Small intestine (tissue), 7 donors: ENCODE measurements around the gene AKNAD1. TPM values are rescaled to one million over a fixed set of nuclear protein-coding genes. Genes with fewer than 3 reads are reported as not detected.
"Not testable (repeated sequence)": the region's sequence is repeated elsewhere in the genome, so short reads cannot be mapped to it uniquely, and the experiment has no call there.

ENCODE experiments used
- DNase-seq, 2 donors: peaks; one replicate each; pipeline versions ENCODE4 v3.0.0 to v3.0.0-alpha.2; 2013
- FAIRE-seq: peaks from 2 replicates; lab custom pipeline; 2012; peaks lifted over from hg19 to GRCh38; lab: Jason Lieb, UNC
- H3K27ac ChIP-seq, 3 donors: one replicate each; pipeline ENCODE4 v1.5.1; 2013; ENCODE audit warnings: low read length in 2 of 3, mild to moderate bottlenecking in 2 of 3, control low read depth in 1 of 3, inconsistent platforms in 1 of 3, low read depth in 1 of 3, moderate library complexity in 1 of 3
- H3K27me3 ChIP-seq, 3 donors: one replicate each; pipeline ENCODE4 v1.6.1; 2013; ENCODE audit warnings: low read length in 3 of 3, inconsistent platforms in 1 of 3; ENCODE audit not compliant: control insufficient read depth in 3 of 3, insufficient read depth in 3 of 3
- H3K36me3 ChIP-seq, 3 donors: one replicate each; pipeline ENCODE4 v1.6.1; 2013; ENCODE audit warnings: low read length in 3 of 3, inconsistent platforms in 1 of 3, low read depth in 1 of 3, mild to moderate bottlenecking in 1 of 3, moderate library complexity in 1 of 3; ENCODE audit not compliant: control insufficient read depth in 3 of 3, insufficient read depth in 2 of 3
- H3K4me1 ChIP-seq, 3 donors: one replicate each; pipeline ENCODE4 v1.6.1; 2013; ENCODE audit warnings: low read length in 2 of 3, inconsistent platforms in 1 of 3, low read depth in 1 of 3, mild to moderate bottlenecking in 1 of 3, moderate library complexity in 1 of 3; ENCODE audit not compliant: control insufficient read depth in 3 of 3, insufficient read depth in 2 of 3
- H3K4me3 ChIP-seq, 3 donors: one replicate each; pipeline ENCODE4 v1.5.1; 2013; ENCODE audit warnings: low read length in 3 of 3, control low read depth in 1 of 3, inconsistent platforms in 1 of 3, low read depth in 1 of 3, mild to moderate bottlenecking in 1 of 3, moderate library complexity in 1 of 3
- H3K9me3 ChIP-seq, 2 donors: one replicate each; pipeline ENCODE4 v1.6.1; 2013; ENCODE audit warnings: low read depth in 1 of 2, low read length in 1 of 2; ENCODE audit not compliant: control insufficient read depth in 2 of 2, insufficient read depth in 1 of 2
- WGBS, 3 donors: extraction: QIAGEN DNeasy Blood & Tissue Kit; methylation state at CpG; one replicate each; pipeline ENCODE4 v1.1.7; 2013; 5-methylcytosine and 5-hydroxymethylcytosine counted together
- polyA plus RNA-seq, 4 donors: library from polyadenylated mRNA; stranded (reverse) in 3 of 4; unstranded in 1 of 4; fragments of 200-250 nt in 3 of 4; fragments of 120-200 nt in 1 of 4; gene quantifications; one replicate each; pipeline versions ENCODE4 v1.2.1 to v1.2.3, GENCODE V29; 2013
- donor health status: healthy with polysubstance abuse.
- donor health status: control.
- donor health status: control.
- donor health status: Bipolar disorder and iron deficiency.
- donor health status: healthy.

AKNAD1 gene
- polyA plus RNA-seq, 4 donors = 0.03 to 0.22 TPM; not detected in 2

GRCh38 chr1:108799001-108799400 is 57.9 kb downstream of the AKNAD1 start:
- Histone ChIP-seq H3K4me1 (no peaks in the 10 kb centered on the region), H3K36me3 (peaks cover 12 to 23% (median 12%) of the 10 kb centered on the region in 3 donors), H3K27me3 (no peaks in the 10 kb centered on the region), H3K27ac (no peak overlapping the region), H3K4me3 (no peak overlapping the region), H3K9me3 (no peaks in the 10 kb centered on the region)
- WGBS, 3 donors = 84 to 100% (median 95%) methylated on average over 1 of the region's 1 CpG
- FAIRE-seq (no peak), DNase-seq (no peak)

- Histone ChIP-seq H3K9me3 (peaks cover 0 to 2% of the 10 kb centered on the region in 2 donors), H3K4me1 (no peaks in the 10 kb centered on the region), H3K27ac (no peak overlapping the region), H3K36me3 (peaks cover 3 to 17% (median 9%) of the 10 kb centered on the region in 3 donors), H3K4me3 (no peak overlapping the region), H3K27me3 (no peaks in the 10 kb centered on the region)
- DNase-seq (no peak), FAIRE-seq (no peak)
- 97 to 100% (median 100%) methylated on average over 2 of the region's 2 CpGs for WGBS, 3 donors
Observed at GRCh38 chr1:108792420-108792819, 64.5 kb downstream of the AKNAD1 start.

GRCh38 chr1:108791790-108792189 is 65.1 kb downstream of the AKNAD1 start:
- Histone ChIP-seq H3K27ac (no peak overlapping the region), H3K9me3 (peaks cover 0 to 2% of the 10 kb centered on the region in 2 donors), H3K27me3 (no peaks in the 10 kb centered on the region), H3K4me3 (no peak overlapping the region), H3K4me1 (no peaks in the 10 kb centered on the region), H3K36me3 (peaks cover 2 to 11% (median 7%) of the 10 kb centered on the region in 3 donors)
- WGBS, 3 donors = 93 to 96% (median 96%) methylated on average over 1 of the region's 1 CpG
- DNase-seq (no peak), FAIRE-seq (no peak)

GRCh38 chr1:108785880-108786279 is 71.0 kb downstream of the AKNAD1 start:
- H3K4me3 ChIP-seq = no peak overlapping the region
- WGBS, 3 donors = 99 to 100% (median 100%) methylated on average over 2 of the region's 2 CpGs
- H3K27ac ChIP-seq = no peak overlapping the region
- no peaks in the 10 kb centered on the region for H3K27me3 ChIP-seq
- no peaks in the 10 kb centered on the region for H3K4me1 ChIP-seq
- DNase-seq = no peak
- H3K36me3 ChIP-seq = peaks cover 12 to 30% (median 17%) of the 10 kb centered on the region in 3 donors
- H3K9me3 ChIP-seq = peaks cover 0 to 23% of the 10 kb centered on the region in 2 donors
- no peak for FAIRE-seq

- H3K4me3 ChIP-seq = no peak overlapping the region
- H3K36me3 ChIP-seq = peaks cover 12 to 35% (median 20%) of the 10 kb centered on the region in 3 donors
- no peak overlapping the region for H3K27ac ChIP-seq
- FAIRE-seq (no peak), DNase-seq (no peak)
- WGBS, 3 donors = 96 to 97% (median 96%) methylated on average over 6 of the region's 6 CpGs
- peaks cover 0 to 23% of the 10 kb centered on the region in 2 donors for H3K9me3 ChIP-seq
- H3K27me3 ChIP-seq = no peaks in the 10 kb centered on the region
- no peaks in the 10 kb centered on the region for H3K4me1 ChIP-seq
Observed at GRCh38 chr1:108785264-108785663, 71.6 kb downstream of the AKNAD1 start.

GRCh38 chr1:108781575-108781944 is 75.3 kb downstream of the AKNAD1 start:
- H3K27me3 ChIP-seq, H3K4me3 ChIP-seq, H3K27ac ChIP-seq, H3K4me1 ChIP-seq, DNase-seq, FAIRE-seq: not testable (repeated sequence)
- Histone ChIP-seq H3K36me3 (peaks cover 16 to 27% (median 25%) of the 10 kb centered on the region in 3 donors), H3K9me3 (peaks cover 0 to 23% of the 10 kb centered on the region in 2 donors)
- 100% methylated on average over 1 of the region's 1 CpG for WGBS, 3 donors

- peaks cover 16 to 25% (median 23%) of the 10 kb centered on the region in 3 donors for H3K36me3 ChIP-seq
Observed at GRCh38 chr1:108780937-108781574, 75.8 kb downstream of the AKNAD1 start.

GRCh38 chr1:108779455-108779854 is 77.4 kb downstream of the AKNAD1 start:
- FAIRE-seq (no peak), DNase-seq (no peak)
- no peaks in the 10 kb centered on the region for H3K4me1 ChIP-seq
- H3K36me3 ChIP-seq = peaks cover 8 to 16% (median 14%) of the 10 kb centered on the region in 3 donors
- peaks cover 0 to 4% of the 10 kb centered on the region in 2 donors for H3K9me3 ChIP-seq
- no peaks in the 10 kb centered on the region for H3K27me3 ChIP-seq
- H3K27ac ChIP-seq = no peak overlapping the region
- no peak overlapping the region for H3K4me3 ChIP-seq

More at GRCh38 chr1:108780937-108781574, 75.8 kb downstream of the AKNAD1 start:
- H3K4me3 ChIP-seq = no peak overlapping the region
- H3K27me3 ChIP-seq = no peaks in the 10 kb centered on the region
- H3K4me1 ChIP-seq = no peaks in the 10 kb centered on the region
- FAIRE-seq = no peak
- peaks cover 0 to 20% of the 10 kb centered on the region in 2 donors for H3K9me3 ChIP-seq
- no peak for DNase-seq
- no peak overlapping the region for H3K27ac ChIP-seq
- 73 to 86% (median 79%) methylated on average over 3 of the region's 3 CpGs for WGBS, 3 donors

GRCh38 chr1:108777839-108778238 is 79.1 kb downstream of the AKNAD1 start:
- DNase-seq = no peak
- no peak for FAIRE-seq
- H3K36me3 ChIP-seq = peaks cover 6 to 16% (median 16%) of the 10 kb centered on the region in 3 donors
- H3K4me3 ChIP-seq = no peak overlapping the region
- H3K4me1 ChIP-seq = no peaks in the 10 kb centered on the region
- no peaks in the 10 kb centered on the region for H3K27me3 ChIP-seq
- no peaks in the 10 kb centered on the region for H3K9me3 ChIP-seq
- H3K27ac ChIP-seq = no peak overlapping the region
